ENCODE results near the gene MGAT5.

Gene MGAT5

DNA sequence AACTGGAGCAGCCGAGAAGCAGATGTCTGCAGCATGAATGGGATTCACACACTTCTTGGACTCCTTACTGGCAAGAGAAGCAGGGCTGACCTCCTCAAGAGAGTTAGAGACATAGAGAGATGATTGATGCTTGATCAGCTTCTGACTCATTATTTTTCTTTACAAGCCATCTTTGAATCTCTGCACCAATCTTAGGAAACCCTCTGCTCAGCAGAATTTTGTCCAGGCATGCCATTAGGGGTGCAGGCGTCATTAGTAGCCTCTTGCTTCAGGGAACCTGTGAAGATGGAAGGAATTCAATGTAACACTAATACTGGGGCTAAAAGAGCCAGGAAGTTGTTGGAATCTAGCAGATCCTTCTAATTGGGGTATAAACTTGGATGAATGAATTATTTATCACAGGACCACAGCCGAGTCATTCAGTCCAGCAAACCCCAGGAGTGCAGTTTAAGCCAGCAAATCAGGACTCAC is 151.8 kb downstream of the MGAT5 start:
- TF ChIP-seq, protein P1, sequence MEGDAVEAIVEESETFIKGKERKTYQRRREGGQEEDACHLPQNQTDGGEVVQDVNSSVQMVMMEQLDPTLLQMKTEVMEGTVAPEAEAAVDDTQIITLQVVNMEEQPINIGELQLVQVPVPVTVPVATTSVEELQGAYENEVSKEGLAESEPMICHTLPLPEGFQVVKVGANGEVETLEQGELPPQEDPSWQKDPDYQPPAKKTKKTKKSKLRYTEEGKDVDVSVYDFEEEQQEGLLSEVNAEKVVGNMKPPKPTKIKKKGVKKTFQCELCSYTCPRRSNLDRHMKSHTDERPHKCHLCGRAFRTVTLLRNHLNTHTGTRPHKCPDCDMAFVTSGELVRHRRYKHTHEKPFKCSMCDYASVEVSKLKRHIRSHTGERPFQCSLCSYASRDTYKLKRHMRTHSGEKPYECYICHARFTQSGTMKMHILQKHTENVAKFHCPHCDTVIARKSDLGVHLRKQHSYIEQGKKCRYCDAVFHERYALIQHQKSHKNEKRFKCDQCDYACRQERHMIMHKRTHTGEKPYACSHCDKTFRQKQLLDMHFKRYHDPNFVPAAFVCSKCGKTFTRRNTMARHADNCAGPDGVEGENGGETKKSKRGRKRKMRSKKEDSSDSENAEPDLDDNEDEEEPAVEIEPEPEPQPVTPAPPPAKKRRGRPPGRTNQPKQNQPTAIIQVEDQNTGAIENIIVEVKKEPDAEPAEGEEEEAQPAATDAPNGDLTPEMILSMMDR (IDR thresholded peaks at IDR 0.05; ENCODE audit: low read depth, low read length) = no peak
- no peak overlapping the region for H3K4me3 ChIP-seq (ENCODE audit: low read depth, low read length)

- no peak overlapping the region for H3K4me3 ChIP-seq (ENCODE audit: low read depth, low read length)
- TF ChIP-seq, protein P1 (IDR thresholded peaks at IDR 0.05; ENCODE audit: low read depth, low read length) = no peak
Observed at GRCh38 chr2:134406311-134406710, 152.4 kb downstream of the MGAT5 start.

- TF ChIP-seq, protein P1 (IDR thresholded peaks at IDR 0.05; ENCODE audit: low read depth, low read length) = no peak
- H3K4me3 ChIP-seq (ENCODE audit: low read depth, low read length) = no peak overlapping the region
Observed at GRCh38 chr2:134406736-134407135, 152.9 kb downstream of the MGAT5 start.

GRCh38 chr2:134407154-134407890 is 153.4 kb downstream of the MGAT5 start:
- no peak overlapping the region for H3K4me3 ChIP-seq (ENCODE audit: low read depth, low read length)

GRCh38 chr2:134408386-134408785 is 154.5 kb downstream of the MGAT5 start:
- no peak overlapping the region for H3K4me3 ChIP-seq (ENCODE audit: low read depth, low read length)
- TF ChIP-seq, protein P1 (IDR thresholded peaks at IDR 0.05; ENCODE audit: low read depth, low read length) = no peak

More at GRCh38 chr2:134407154-134407890, 153.4 kb downstream of the MGAT5 start:
- TF ChIP-seq, protein P1 (IDR thresholded peaks at IDR 0.05; ENCODE audit: low read depth, low read length) = no peak

GRCh38 chr2:134408791-134409190 is 154.9 kb downstream of the MGAT5 start:
- TF ChIP-seq, protein P1 (IDR thresholded peaks at IDR 0.05; ENCODE audit: low read depth, low read length) = no peak
- no peak overlapping the region for H3K4me3 ChIP-seq (ENCODE audit: low read depth, low read length)

DNA sequence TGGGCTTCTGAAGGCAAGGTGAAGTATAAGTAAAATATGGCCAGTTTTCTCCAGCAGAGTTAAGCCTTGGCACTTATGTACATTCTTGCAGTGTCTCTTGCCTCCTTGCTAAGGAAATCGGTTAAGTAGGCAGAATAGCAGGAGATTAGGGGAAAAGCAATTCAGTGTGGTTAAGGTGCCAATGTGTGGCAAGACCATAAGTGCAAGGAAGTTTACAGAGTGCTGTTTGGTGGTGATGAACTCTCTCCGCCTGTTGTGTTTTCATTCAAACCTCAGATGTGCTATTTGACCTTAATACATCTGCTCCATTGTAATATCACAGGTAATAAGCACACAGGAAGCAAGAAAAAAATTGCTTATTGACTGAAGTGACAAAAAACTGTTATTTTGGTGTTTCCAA is 156.1 kb downstream of the MGAT5 start:
- TF ChIP-seq, protein P1 (IDR thresholded peaks at IDR 0.05; ENCODE audit: low read depth, low read length) = no peak
- H3K4me3 ChIP-seq (ENCODE audit: low read depth, low read length) = no peak overlapping the region
